GM12891 (cell line): Measurements from ENCODE around the gene KCNQ1OT1.

ENCODE experiments used
- POLR2A ChIP-seq: IDR thresholded peaks from 2 replicates; pipeline ENCODE4 v1.6.1; 2011; ENCODE audit warnings: low read depth, low read length, control low read depth
- TAF1 ChIP-seq: IDR thresholded peaks from 2 replicates; pipeline ENCODE4 v1.6.1; 2011; ENCODE audit warnings: low read depth, low read length, control low read depth

DNA sequence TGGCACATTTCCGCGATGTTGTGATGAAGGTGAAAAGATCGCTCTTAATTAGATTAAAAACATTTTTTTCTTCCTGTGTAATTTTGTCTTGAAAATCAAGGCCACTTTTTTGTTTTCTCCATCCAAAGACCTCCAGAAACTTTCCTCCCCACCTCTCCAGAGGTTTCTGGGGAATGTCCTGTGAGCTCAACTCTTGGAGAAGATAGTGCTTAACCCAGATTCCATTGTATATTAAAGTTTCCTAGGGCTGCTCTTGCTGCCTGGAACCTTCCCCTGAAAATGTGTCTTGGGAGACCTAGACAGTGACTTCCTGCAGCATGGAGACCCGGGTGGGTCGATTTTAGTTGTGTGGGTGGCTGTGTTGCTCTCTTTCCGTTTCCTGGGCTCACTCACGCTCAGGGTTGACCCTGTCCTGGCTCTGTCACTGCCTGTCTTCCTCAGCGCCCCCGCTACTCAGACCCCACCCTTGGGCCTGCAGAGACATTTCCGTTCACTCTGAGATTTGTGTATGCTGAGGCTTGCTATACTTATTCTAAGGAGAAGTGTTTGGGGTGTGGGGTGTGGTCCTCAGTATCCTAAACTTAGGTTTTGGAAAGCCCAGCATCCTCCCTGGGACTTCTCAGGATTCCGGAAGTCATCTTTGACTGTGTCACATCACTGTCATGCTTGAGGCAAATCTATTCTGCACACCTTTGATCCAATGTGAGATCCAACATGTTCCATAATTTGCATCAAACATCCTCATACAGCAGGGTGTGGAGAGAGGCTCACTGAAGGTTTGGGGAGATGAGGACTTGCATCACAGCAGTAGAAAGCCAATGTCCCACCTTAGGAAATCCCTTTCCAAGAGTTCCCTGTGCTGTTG lies 47.2 kb downstream of the KCNQ1OT1 start:
- TF ChIP-seq POLR2A (no peak), TAF1 (no peak)
